HS-27A (cell line): ENCODE measurements around the gene MFSD6.
"Not testable (repeated sequence)": the region's sequence is repeated elsewhere in the genome, so short reads cannot be mapped to it uniquely, and the experiment has no call there.

Source experiments
- DNase-seq: peaks from one replicate; pipeline ENCODE4 v3.0.0-alpha.2; 2012; ENCODE audit warnings: low read depth, missing footprints

The MFSD6 gene

GRCh38 chr2:190466819-190467446 is 58.8 kb downstream of the MFSD6 start:
- no peak for DNase-seq

- no peak for DNase-seq
These were observed 59.5 kb downstream of the MFSD6 start for GRCh38 chr2:190467575-190468083.

GRCh38 chr2:190468354-190468753 is 60.2 kb downstream of the MFSD6 start:
- not testable (repeated sequence) for DNase-seq

GRCh38 chr2:190468814-190469569 is 60.8 kb downstream of the MFSD6 start:
- DNase-seq = peak; percentile 76

GRCh38 chr2:190469771-190470170 is 61.6 kb downstream of the MFSD6 start:
- no peak for DNase-seq

- DNase-seq = no peak
These were observed 62.2 kb downstream of the MFSD6 start for GRCh38 chr2:190470256-190470826.

- DNase-seq = no peak
These were observed 69.7 kb downstream of the MFSD6 start for GRCh38 chr2:190477661-190478454.

GRCh38 chr2:190478572-190479195 is 70.5 kb downstream of the MFSD6 start:
- no peak for DNase-seq

- DNase-seq = no peak
These were observed 73.2 kb downstream of the MFSD6 start for GRCh38 chr2:190481339-190481738.

- no peak for DNase-seq
These were observed 74.3 kb downstream of the MFSD6 start for GRCh38 chr2:190482451-190482850.

- DNase-seq = no peak
These were observed 78.0 kb downstream of the MFSD6 start for GRCh38 chr2:190486037-190486623.

- no peak for DNase-seq
These were observed 80.5 kb downstream of the MFSD6 start for GRCh38 chr2:190488516-190489233.

GRCh38 chr2:190489475-190489874 is 81.3 kb downstream of the MFSD6 start:
- no peak for DNase-seq

- no peak for DNase-seq
These were observed 82.3 kb downstream of the MFSD6 start for GRCh38 chr2:190490502-190490901.

- DNase-seq = no peak
These were observed 84.9 kb downstream of the MFSD6 start for GRCh38 chr2:190493095-190493494.

- DNase-seq = not testable (repeated sequence)
These were observed 86.6 kb downstream of the MFSD6 start for GRCh38 chr2:190494600-190495227.

- DNase-seq = no peak
These were observed 89.3 kb downstream of the MFSD6 start for GRCh38 chr2:190497428-190497827.

GRCh38 chr2:190499273-190499672 is 91.1 kb downstream of the MFSD6 start:
- no peak for DNase-seq

GRCh38 chr2:190500054-190500502 is 91.9 kb downstream of the MFSD6 start:
- no peak for DNase-seq

- DNase-seq = no peak
These were observed 93.1 kb downstream of the MFSD6 start for GRCh38 chr2:190501231-190501630.
